ENCODE measurements around the gene MATR3. TPM values are rescaled to one million over a fixed set of nuclear protein-coding genes. Genes with fewer than 3 reads are reported as not detected.
A peak's percentile ranks its signal among the peaks of the same experiment; 100 is the strongest.

MATR3 gene
- total RNA-seq, 1 experiment from 2014 or later, result 267 TPM

GRCh38 chr5:139315056-139315615, 21.6 kb downstream of the MATR3 start:
- peaks cover 31 to 58% (median 53%) of the 10 kb centered on the region in 3 experiments; a peak in 6 of 7 replicates for H3K36me3 Mint-ChIP-seq (ENCODE audit: insufficient read depth in 1 of 3, low read depth in 3 of 3)
- H3K27ac Mint-ChIP-seq, result peak overlapping the region in 1 of 3 experiments; percentile 59; a peak in 2 of 7 replicates
- H2AFZ ChIP-seq (ENCODE audit: low read length), result no peak overlapping the region
- H3K4me1 Mint-ChIP-seq, result peaks cover 28 to 37% of the 10 kb centered on the region in 2 experiments
- H3K4ac ChIP-seq (ENCODE audit: low read depth, low read length), result no peak overlapping the region
- H3T11ph ChIP-seq (ENCODE audit: low read length), result no peak overlapping the region
- no peak overlapping the region for H3K9ac ChIP-seq (ENCODE audit: extremely low read depth, insufficient read length, low read length)
- H4K8ac ChIP-seq (replicated peaks; ENCODE audit: insufficient read length, low read depth, low read length), result no peak overlapping the region
- H3K9me3 ChIP-seq (ENCODE audit: control insufficient read depth, low read depth, low read length), result no peaks in the 10 kb centered on the region
- no peak overlapping the region for H2BK20ac ChIP-seq (ENCODE audit: low read depth, low read length, poor library complexity, severe bottlenecking)
- no peak overlapping the region for H2BK120ac ChIP-seq (ENCODE audit: low read depth, low read length, poor library complexity, severe bottlenecking)
- no peaks in the 10 kb centered on the region for H4K20me1 ChIP-seq (ENCODE audit: control insufficient read depth, insufficient read depth, insufficient read length)
- H4K91ac ChIP-seq (ENCODE audit: insufficient read length, low read depth, low read length), result no peak overlapping the region
- TF ChIP-seq, protein P1, sequence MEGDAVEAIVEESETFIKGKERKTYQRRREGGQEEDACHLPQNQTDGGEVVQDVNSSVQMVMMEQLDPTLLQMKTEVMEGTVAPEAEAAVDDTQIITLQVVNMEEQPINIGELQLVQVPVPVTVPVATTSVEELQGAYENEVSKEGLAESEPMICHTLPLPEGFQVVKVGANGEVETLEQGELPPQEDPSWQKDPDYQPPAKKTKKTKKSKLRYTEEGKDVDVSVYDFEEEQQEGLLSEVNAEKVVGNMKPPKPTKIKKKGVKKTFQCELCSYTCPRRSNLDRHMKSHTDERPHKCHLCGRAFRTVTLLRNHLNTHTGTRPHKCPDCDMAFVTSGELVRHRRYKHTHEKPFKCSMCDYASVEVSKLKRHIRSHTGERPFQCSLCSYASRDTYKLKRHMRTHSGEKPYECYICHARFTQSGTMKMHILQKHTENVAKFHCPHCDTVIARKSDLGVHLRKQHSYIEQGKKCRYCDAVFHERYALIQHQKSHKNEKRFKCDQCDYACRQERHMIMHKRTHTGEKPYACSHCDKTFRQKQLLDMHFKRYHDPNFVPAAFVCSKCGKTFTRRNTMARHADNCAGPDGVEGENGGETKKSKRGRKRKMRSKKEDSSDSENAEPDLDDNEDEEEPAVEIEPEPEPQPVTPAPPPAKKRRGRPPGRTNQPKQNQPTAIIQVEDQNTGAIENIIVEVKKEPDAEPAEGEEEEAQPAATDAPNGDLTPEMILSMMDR (conservative IDR thresholded peaks at IDR 0.05), result no peak
- peaks cover 5% of the 10 kb centered on the region for H3K79me1 ChIP-seq (ENCODE audit: insufficient read depth, low read depth, low read length, poor library complexity, severe bottlenecking)
- no peaks in the 10 kb centered on the region; the same call in 1 of the 2 replicates for H3K4me1 ChIP-seq (ENCODE audit: insufficient read depth, low read length)
- no peaks in the 10 kb centered on the region for H3K27me3 ChIP-seq (ENCODE audit: insufficient read depth, low read length)
- DNase-seq, result no peak
- no peak overlapping the region for H2BK5ac ChIP-seq (ENCODE audit: insufficient read length, low read length)
- H3K23ac ChIP-seq (ENCODE audit: insufficient read length, low read depth, low read length), result no peak overlapping the region
- H4K5ac ChIP-seq (ENCODE audit: insufficient read length, low read depth, low read length), result no peak overlapping the region
- no peak overlapping the region for H3K18ac ChIP-seq (ENCODE audit: insufficient read length, low read depth, low read length)
- H2BK15ac ChIP-seq (ENCODE audit: low read depth, low read length), result no peak overlapping the region
- H3K4me2 ChIP-seq (ENCODE audit: insufficient read depth, insufficient read length, low read length), result no peak overlapping the region
- WGBS (ENCODE audit: extremely low coverage, insufficient read length, low lambda C conversion rate), result 100% methylated on average over 1 of the region's 3 CpGs
- no peak overlapping the region for H3K14ac ChIP-seq (ENCODE audit: insufficient read depth, low read length)
- H3K27me3 Mint-ChIP-seq (ENCODE audit: low read depth), result no peaks in the 10 kb centered on the region
- peaks cover 39% of the 10 kb centered on the region; the same call in 1 of the 2 replicates for H3K79me2 ChIP-seq (ENCODE audit: insufficient read depth, low read length)
- H3K9me3 Mint-ChIP-seq, result no peaks in the 10 kb centered on the region
- no peak overlapping the region for H3K27ac ChIP-seq (ENCODE audit: insufficient read length, low read depth, low read length)
- no peak overlapping the region for H3K4me3 Mint-ChIP-seq
- no peak overlapping the region for H3K56ac ChIP-seq (ENCODE audit: insufficient read length, low read depth, low read length)
- H2BK12ac ChIP-seq (ENCODE audit: insufficient read length, low read depth, low read length), result no peak overlapping the region
- no peak overlapping the region for H2AK5ac ChIP-seq (ENCODE audit: insufficient read length, low read length)
- H3K23me2 ChIP-seq (ENCODE audit: insufficient read length, low read depth, low read length, poor library complexity, severe bottlenecking), result no peaks in the 10 kb centered on the region

All from H9 (cell line).